GM18505 (cell line): ENCODE results near the gene POLD1.

Experiments
- ATAC-seq: cut with Tn5 transposase; IDR thresholded peaks from one replicate; pipeline ENCODE4 v1.9.1; 2021; ENCODE audit not compliant: unreplicated experiment
- POLR2A ChIP-seq: IDR thresholded peaks from 4 replicates; pipeline ENCODE4 v1.6.1; 2011; ENCODE audit warnings: borderline replicate concordance; ENCODE audit not compliant: insufficient read depth, insufficient read length; ENCODE audit errors: extremely low read depth

The POLD1 gene

GRCh38 chr19:50358483-50359327 is 25.4 kb upstream of the POLD1 start:
- ATAC-seq, result no peak
- TF ChIP-seq POLR2A, result peak; percentile 56

GRCh38 chr19:50359328-50359818 is 24.8 kb upstream of the POLD1 start:
- no peak for TF ChIP-seq POLR2A
- ATAC-seq, result no peak

GRCh38 chr19:50361290-50362029 is 22.7 kb upstream of the POLD1 start:
- no peak for ATAC-seq
- no peak for TF ChIP-seq POLR2A

GRCh38 chr19:50362030-50362412 is 22.1 kb upstream of the POLD1 start:
- TF ChIP-seq POLR2A, result no peak
- no peak for ATAC-seq

- no peak for ATAC-seq
- TF ChIP-seq POLR2A, result no peak
Observed at GRCh38 chr19:50362656-50363424, 21.3 kb upstream of the POLD1 start.

- TF ChIP-seq POLR2A, result peak; percentile 54
- ATAC-seq, result no peak
Observed at GRCh38 chr19:50365434-50366306, 18.5 kb upstream of the POLD1 start, which contains the start of gene NAPSA. TSS of gene NAPSA (minus strand) at chr19:50365639. CDS start at chr19:50365621, 18 bp downstream.

DNA sequence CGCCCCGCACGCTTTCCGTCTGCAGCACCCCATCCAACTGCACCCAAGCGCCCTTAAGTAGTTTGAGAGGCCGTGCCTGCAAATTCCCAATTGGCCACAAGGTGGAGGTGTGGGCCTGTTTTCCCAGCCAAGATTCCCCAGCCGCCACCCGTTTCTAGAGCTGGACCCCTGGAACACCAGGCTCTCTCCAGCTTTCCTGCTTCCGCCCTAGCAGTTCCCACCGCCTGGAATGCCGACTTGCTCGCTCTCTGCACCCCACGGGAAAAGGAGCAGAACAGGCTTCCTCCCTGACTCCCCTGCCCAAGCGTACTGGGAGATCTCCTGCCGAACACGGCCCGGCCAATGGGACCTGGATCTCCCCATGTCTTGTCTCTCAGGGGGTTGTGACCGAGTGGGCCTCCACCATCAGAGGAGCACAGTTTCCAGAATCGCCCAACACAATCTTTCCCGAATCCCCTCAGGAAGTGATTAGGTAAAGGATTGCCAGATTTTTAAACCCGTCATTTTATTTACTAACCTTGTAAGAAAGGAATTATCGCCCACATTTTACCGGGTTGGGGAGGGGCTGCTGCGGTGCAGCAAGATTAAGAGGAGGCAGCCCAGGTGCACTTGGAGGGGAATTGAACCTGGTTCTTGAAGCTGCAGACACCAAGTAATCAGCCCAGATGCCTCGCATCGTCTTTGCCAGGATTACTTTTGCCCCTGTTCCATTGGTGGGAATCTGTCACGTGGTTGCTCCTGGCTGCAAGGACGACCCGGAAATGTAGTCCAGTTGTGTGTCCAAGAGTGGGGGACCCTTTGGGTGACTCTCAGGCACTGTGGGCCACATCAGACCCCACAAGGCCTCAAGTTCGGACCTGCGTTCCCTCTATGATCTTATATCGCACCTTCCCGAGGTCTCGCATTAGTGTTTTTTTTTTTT is 15.2 kb upstream of the POLD1 start:
- no peak for ATAC-seq
- peak; percentile 64 for TF ChIP-seq POLR2A

GRCh38 chr19:50371914-50372475 is 12.2 kb upstream of the POLD1 start:
- TF ChIP-seq POLR2A, result no peak
- no peak for ATAC-seq

- ATAC-seq, result peak; percentile 62
- TF ChIP-seq POLR2A, result peak; percentile 73
Observed at GRCh38 chr19:50376166-50377050, 7.7 kb upstream of the POLD1 start, which contains the start of gene NR1H2. TSS of gene NR1H2 (plus strand) at chr19:50376457. CDS start at chr19:50377606, 1,149 bp downstream.

DNA sequence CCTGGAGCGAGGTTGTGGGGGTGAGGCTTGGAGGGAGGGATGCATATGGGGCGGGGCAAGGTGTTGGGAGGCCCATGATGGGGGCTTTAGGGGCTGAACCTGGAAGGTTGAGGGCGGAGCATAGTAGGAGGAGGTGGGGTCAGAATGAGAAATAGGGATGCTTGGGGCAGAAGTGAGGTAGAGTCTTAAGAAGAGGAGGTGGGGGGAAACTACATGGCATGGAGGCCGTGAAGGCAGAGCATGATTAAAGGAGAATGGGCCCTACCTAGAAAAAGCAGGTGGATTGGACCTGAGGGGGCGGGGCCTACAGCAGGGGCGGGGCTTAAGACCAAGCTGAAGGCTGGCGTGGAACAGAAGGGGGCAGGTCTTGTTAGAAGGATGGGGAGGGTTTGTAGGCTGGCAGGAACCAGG is 7.1 kb upstream of the POLD1 start:
- ATAC-seq, result peak; percentile 20

More for the DNA sequence above, 7.1 kb upstream of the POLD1 start:
- TF ChIP-seq POLR2A, result no peak
